GM18508 (cell line): ENCODE measurements around the gene GGT6.

Source experiments
- ATAC-seq: cut with Tn5 transposase; IDR thresholded peaks from one replicate; pipeline ENCODE4 v1.9.1; 2021; ENCODE audit warnings: moderate number of reproducible peaks; ENCODE audit not compliant: insufficient read depth, unreplicated experiment

Gene GGT6

GRCh38 chr17:4541328-4542002, 18.9 kb downstream of the GGT6 start:
- no peak for ATAC-seq

- ATAC-seq: no peak
Observed at GRCh38 chr17:4540687-4541327, 19.6 kb downstream of the GGT6 start.

GRCh38 chr17:4540224-4540651, 20.1 kb downstream of the GGT6 start:
- no peak for ATAC-seq

- no peak for ATAC-seq
Observed at GRCh38 chr17:4539576-4540223, 20.7 kb downstream of the GGT6 start.

GRCh38 chr17:4539025-4539424, 21.4 kb downstream of the GGT6 start:
- ATAC-seq: no peak

- ATAC-seq: no peak
Observed at GRCh38 chr17:4538236-4539002, 22.0 kb downstream of the GGT6 start.

- no peak for ATAC-seq
Observed at GRCh38 chr17:4537451-4538235, 22.7 kb downstream of the GGT6 start.

- no peak for ATAC-seq
Observed at GRCh38 chr17:4536742-4537411, 23.5 kb downstream of the GGT6 start.

GRCh38 chr17:4536259-4536741, 24.1 kb downstream of the GGT6 start:
- ATAC-seq: no peak

- ATAC-seq: no peak
Observed at GRCh38 chr17:4535667-4536258, 24.6 kb downstream of the GGT6 start.

GRCh38 chr17:4534928-4535666, 25.3 kb downstream of the GGT6 start:
- no peak for ATAC-seq

- ATAC-seq: no peak
Observed at GRCh38 chr17:4534515-4534914, 25.9 kb downstream of the GGT6 start.

GRCh38 chr17:4533523-4534504, 26.6 kb downstream of the GGT6 start:
- no peak for ATAC-seq

- ATAC-seq: no peak
Observed at GRCh38 chr17:4532860-4533522, 27.4 kb downstream of the GGT6 start.

- ATAC-seq: no peak
Observed at GRCh38 chr17:4531988-4532736, 28.2 kb downstream of the GGT6 start.
